Sigmoid colon (tissue), 7 donors: ENCODE results near the gene CCNY. TPM values are rescaled to one million over a fixed set of nuclear protein-coding genes. Genes with fewer than 3 reads are reported as not detected.

Experiments used
- DNase-seq: peaks from one replicate; pipeline ENCODE4 v3.0.0-alpha.2; 2019
- H3K27ac ChIP-seq, 4 donors: fragments of 200-600 bp; sonication (generic); one replicate each; pipeline ENCODE4 v1.5.1; 2016 to 2019; ENCODE audit warnings: mild to moderate bottlenecking in 1 of 4
- H3K27me3 ChIP-seq, 3 donors: fragments of 200-600 bp; sonication (generic); one replicate each; pipeline ENCODE4 v1.5.1; 2019; ENCODE audit warnings: mild to moderate bottlenecking in 1 of 3
- H3K36me3 ChIP-seq, 4 donors: fragments of 200-600 bp; sonication (generic); one replicate each; pipeline ENCODE4 v1.5.1; 2016 to 2019
- H3K4me1 ChIP-seq, 4 donors: fragments of 200-600 bp; sonication (generic); one replicate each; pipeline ENCODE4 v1.5.1; 2017 to 2019
- H3K4me3 ChIP-seq, 4 donors: fragments of 200-600 bp; sonication (generic); one replicate each; pipeline ENCODE4 v1.5.1; 2017 to 2019; ENCODE audit warnings: mild to moderate bottlenecking in 2 of 4, moderate library complexity in 1 of 4
- H3K9me3 ChIP-seq, 4 donors: fragments of 200-600 bp in 3 of 4; sonication (generic) in 3 of 4; one replicate each; pipeline versions ENCODE4 v1.5.1 to v1.6.1; 2013 to 2019
- CTCF ChIP-seq, 4 experiments: fragments of 450-650 bp in 3 of 4; fragments of 200-600 bp in 1 of 4; IDR thresholded peaks; one replicate each; pipeline ENCODE4 v1.5.1; 2016 to 2019; ENCODE audit warnings: antibody characterized with exemption in 4 of 4, mild to moderate bottlenecking in 3 of 4, moderate library complexity in 2 of 4
- EP300 ChIP-seq, 4 donors: sonication (generic); formaldehyde crosslinking; IDR thresholded peaks; one replicate each; pipeline ENCODE4 v1.6.1; 2017; ENCODE audit warnings: antibody characterized with exemption in 4 of 4
- POLR2A ChIP-seq, 2 donors: fragments of 450-650 bp; IDR thresholded peaks; one replicate each; pipeline ENCODE4 v1.6.1; 2016; ENCODE audit warnings: antibody characterized with exemption in 2 of 2, mild to moderate bottlenecking in 2 of 2, moderate library complexity in 2 of 2
- POLR2AphosphoS5 ChIP-seq, 4 donors: sonication (generic); formaldehyde crosslinking; IDR thresholded peaks; one replicate each; pipeline ENCODE4 v1.6.1; 2017; ENCODE audit warnings: antibody characterized with exemption in 4 of 4
- WGBS, 2 donors: extraction: QIAGEN DNeasy Blood & Tissue Kit; methylation state at CpG; one replicate each; pipeline ENCODE4 v1.1.7; 2013; 5-methylcytosine and 5-hydroxymethylcytosine counted together
- intact Hi-C: fragments of 100-400 bp; cut with DNase I; formaldehyde crosslinking; loops from one replicate; pipeline ENCODE4 v1.15.1; 2023
- polyA plus RNA-seq, 3 donors: library from polyadenylated mRNA; stranded (reverse); fragments of 200-250 nt; gene quantifications; one replicate each; pipeline ENCODE4 v1.2.3, GENCODE V29; 2013
- total RNA-seq, 4 donors: library from RNA; depleted of rRNA; stranded (reverse); fragments of >200 nt; gene quantifications; one replicate each; pipeline ENCODE4 v1.1.0, GENCODE V29; 2016
- donor health status: healthy with polysubstance abuse.
- donor health status: Bipolar disorder and iron deficiency.
- donor health status: healthy.

Gene CCNY
- total and polyA plus RNA-seq, 7 donors, result 24.0 to 45.7 (median 35.7) TPM

- Histone ChIP-seq H3K27me3 (no peaks in the 10 kb centered on the region), H3K36me3 (no peaks in the 10 kb centered on the region), H3K9me3 (peaks cover 0 to 3% (median under 1%) of the 10 kb centered on the region in 4 donors), H3K4me3 (no peak overlapping the region), H3K27ac (no peak overlapping the region), H3K4me1 (peaks cover 0 to 65% (median 51%) of the 10 kb centered on the region in 4 donors)
- TF ChIP-seq CTCF (IDR thresholded peaks at IDR 0.05) (no peak), EP300 (IDR thresholded peaks at IDR 0.05) (no peak), POLR2A (IDR thresholded peaks at IDR 0.05) (no peak)
- WGBS, 2 donors, result 90 to 96% methylated on average over 9 of the region's 9 CpGs
- intact Hi-C loops, result no loop called here
- DNase-seq, result no peak
These were observed 55.0 kb downstream of the CCNY start for GRCh38 chr10:35391153-35391953.

- no peak for TF ChIP-seq CTCF (IDR thresholded peaks at IDR 0.05)
- TF ChIP-seq POLR2AphosphoS5 (IDR thresholded peaks at IDR 0.05), result no peak
- no peak for TF ChIP-seq POLR2A (IDR thresholded peaks at IDR 0.05)
- TF ChIP-seq EP300 (IDR thresholded peaks at IDR 0.05), result no peak
These were observed 55.6 kb downstream of the CCNY start for GRCh38 chr10:35391954-35392262.

GRCh38 chr10:35392482-35393228, 56.3 kb downstream of the CCNY start:
- TF ChIP-seq CTCF (IDR thresholded peaks at IDR 0.05) (no peak), POLR2AphosphoS5 (IDR thresholded peaks at IDR 0.05) (no peak), POLR2A (IDR thresholded peaks at IDR 0.05) (no peak), EP300 (IDR thresholded peaks at IDR 0.05) (no peak)
- no peaks in the 10 kb centered on the region for H3K36me3 ChIP-seq
- no peak overlapping the region for H3K4me3 ChIP-seq
- no peak for DNase-seq
- peaks cover 0 to 65% (median 49%) of the 10 kb centered on the region in 4 donors for H3K4me1 ChIP-seq
- intact Hi-C loops, result no loop called here
- 94% methylated on average over 8 of the region's 8 CpGs for WGBS, 2 donors
- no peaks in the 10 kb centered on the region for H3K27me3 ChIP-seq
- H3K27ac ChIP-seq, result no peak overlapping the region
- peaks cover 0 to 3% (median under 1%) of the 10 kb centered on the region in 4 donors for H3K9me3 ChIP-seq

More at GRCh38 chr10:35391954-35392262, 55.6 kb downstream of the CCNY start:
- no peak for DNase-seq
- peaks cover 0 to 65% (median 48%) of the 10 kb centered on the region in 4 donors for H3K4me1 ChIP-seq
- H3K36me3 ChIP-seq, result no peaks in the 10 kb centered on the region
- H3K4me3 ChIP-seq, result no peak overlapping the region
- peaks cover 0 to 3% (median under 1%) of the 10 kb centered on the region in 4 donors for H3K9me3 ChIP-seq
- no peak overlapping the region for H3K27ac ChIP-seq
- intact Hi-C loops, result no loop called here
- H3K27me3 ChIP-seq, result no peaks in the 10 kb centered on the region
- WGBS, 2 donors, result 98% methylated on average over 2 of the region's 2 CpGs

- TF ChIP-seq POLR2A (IDR thresholded peaks at IDR 0.05) (no peak), POLR2AphosphoS5 (IDR thresholded peaks at IDR 0.05) (no peak), CTCF (IDR thresholded peaks at IDR 0.05) (no peak), EP300 (IDR thresholded peaks at IDR 0.05) (no peak)
- WGBS, 2 donors, result 84 to 90% methylated on average over 6 of the region's 6 CpGs
These were observed 58.1 kb downstream of the CCNY start for GRCh38 chr10:35394411-35394851.

More at GRCh38 chr10:35394411-35394851, 58.1 kb downstream of the CCNY start:
- intact Hi-C loops, result no loop called here
- H3K36me3 ChIP-seq, result no peaks in the 10 kb centered on the region
- no peak overlapping the region for H3K4me3 ChIP-seq
- no peak for DNase-seq
- no peaks in the 10 kb centered on the region for H3K27me3 ChIP-seq
- H3K9me3 ChIP-seq, result no peaks in the 10 kb centered on the region
- H3K4me1 ChIP-seq, result peaks cover 0 to 75% (median 54%) of the 10 kb centered on the region in 4 donors
- no peak overlapping the region for H3K27ac ChIP-seq
